GM18858 (cell line): Measurements from ENCODE around the gene ATAD5.
"Not testable (repeated sequence)": the region's sequence is repeated elsewhere in the genome, so short reads cannot be mapped to it uniquely, and the experiment has no call there.

Source experiments
- ATAC-seq: cut with Tn5 transposase; IDR thresholded peaks from one replicate; pipeline ENCODE4 v1.9.1; 2021; ENCODE audit not compliant: unreplicated experiment

The ATAD5 gene

GRCh38 chr17:30821871-30822723 is 9.7 kb upstream of the ATAD5 start:
- ATAC-seq = no peak

GRCh38 chr17:30822919-30823318 is 8.8 kb upstream of the ATAD5 start:
- not testable (repeated sequence) for ATAC-seq

GRCh38 chr17:30823421-30823820 is 8.3 kb upstream of the ATAD5 start:
- no peak for ATAC-seq

- no peak for ATAC-seq
These were observed 7.8 kb upstream of the ATAD5 start for GRCh38 chr17:30824002-30824355.

GRCh38 chr17:30824356-30825145 is 7.2 kb upstream of the ATAD5 start, which contains the start of gene CRLF3:
Gene CRLF3 (minus strand): TSS chr17:30824692. CDS start chr17:30824651, 41 bp downstream.
- ATAC-seq = peak; percentile 71

- ATAC-seq = no peak
These were observed 4.7 kb upstream of the ATAD5 start for GRCh38 chr17:30827082-30827481.

GRCh38 chr17:30829022-30829421 is 2.7 kb upstream of the ATAD5 start:
- no peak for ATAC-seq

- ATAC-seq = no peak
These were observed 509 bp upstream of the ATAD5 start for GRCh38 chr17:30831257-30831656.

- no peak for ATAC-seq
These were observed 815 bp downstream of the ATAD5 start for GRCh38 chr17:30832438-30833124.

- no peak for ATAC-seq
These were observed 6.5 kb downstream of the ATAD5 start for GRCh38 chr17:30838202-30838807.

GRCh38 chr17:30840771-30841170 is 9.0 kb downstream of the ATAD5 start:
- ATAC-seq = no peak

GRCh38 chr17:30848021-30848420 is 16.3 kb downstream of the ATAD5 start:
- ATAC-seq = no peak

GRCh38 chr17:30854146-30854545 is 22.4 kb downstream of the ATAD5 start:
- no peak for ATAC-seq

- ATAC-seq = no peak
These were observed 26.9 kb downstream of the ATAD5 start for GRCh38 chr17:30858556-30859250.

GRCh38 chr17:30864636-30865035 is 32.9 kb downstream of the ATAD5 start:
- no peak for ATAC-seq

- no peak for ATAC-seq
These were observed 37.2 kb downstream of the ATAD5 start for GRCh38 chr17:30869005-30869404.

- ATAC-seq = no peak
These were observed 54.4 kb downstream of the ATAD5 start for GRCh38 chr17:30886187-30886586.

GRCh38 chr17:30894236-30894635 is 62.5 kb downstream of the ATAD5 start:
- no peak for ATAC-seq

GRCh38 chr17:30897311-30897710 is 65.5 kb downstream of the ATAD5 start:
- ATAC-seq = no peak

- ATAC-seq = no peak
These were observed 74.0 kb downstream of the ATAD5 start for GRCh38 chr17:30905742-30906100.
